ENCODE data around the gene ZFYVE1. TPM values are rescaled to one million over a fixed set of nuclear protein-coding genes. Genes with fewer than 3 reads are reported as not detected.
A peak's percentile ranks its signal among the peaks of the same experiment; 100 is the strongest.

The ZFYVE1 gene
- polyA plus RNA-seq, 2 of the 4 experiments (the other 2 are of a cell fraction), result 7.4 to 9.4 TPM

GRCh38 chr14:72990171-72990570 lies 36.7 kb downstream of the ZFYVE1 start:
- Histone ChIP-seq H3K9me3 (no peaks in the 10 kb centered on the region), H3K27ac (no peak overlapping the region), H3K4me3 (no peak overlapping the region), H3K4me1 (no peaks in the 10 kb centered on the region), H3K4me2 (no peak overlapping the region)
- CTCF ChIA-PET, result interaction anchor here (1.4 kb wide), 1 partner anchor 41 kb away, joined by 3 read pairs; no protein-coding TSS in a partner anchor
- ATAC-seq (no peak), FAIRE-seq (no peak), DNase-seq (ENCODE audit: low read depth in 1 of 2, low spot score in 1 of 2) (no peak)
- WGBS (ENCODE audit: missing lambda C conversion rate), result 93% methylated on average over 8 of the region's 8 CpGs
- POLR2A ChIA-PET, result no interaction called here
- TF ChIP-seq BHLHE40 (IDR thresholded peaks at IDR 0.05; ENCODE audit: low read depth, low read length), result no peak
- no peak for TF ChIP-seq EHF (CRISPR knock-in tag; IDR thresholded peaks at IDR 0.05)
- no peak for TF ChIP-seq EHMT2 (IDR thresholded peaks at IDR 0.05; ENCODE audit: low read depth)
- TF ChIP-seq, protein P1, sequence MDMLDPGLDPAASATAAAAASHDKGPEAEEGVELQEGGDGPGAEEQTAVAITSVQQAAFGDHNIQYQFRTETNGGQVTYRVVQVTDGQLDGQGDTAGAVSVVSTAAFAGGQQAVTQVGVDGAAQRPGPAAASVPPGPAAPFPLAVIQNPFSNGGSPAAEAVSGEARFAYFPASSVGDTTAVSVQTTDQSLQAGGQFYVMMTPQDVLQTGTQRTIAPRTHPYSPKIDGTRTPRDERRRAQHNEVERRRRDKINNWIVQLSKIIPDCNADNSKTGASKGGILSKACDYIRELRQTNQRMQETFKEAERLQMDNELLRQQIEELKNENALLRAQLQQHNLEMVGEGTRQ (IDR thresholded peaks at IDR 0.05), result no peak
- TF ChIP-seq FOSB (CRISPR knock-in tag; IDR thresholded peaks at IDR 0.05), result no peak
- TF ChIP-seq HEYL (CRISPR knock-in tag; IDR thresholded peaks at IDR 0.05), result no peak
- no peak for TF ChIP-seq CEBPB (IDR thresholded peaks at IDR 0.05)
- TF ChIP-seq ZSCAN20 (CRISPR knock-in tag; IDR thresholded peaks at IDR 0.05), result no peak
- no peak for TF ChIP-seq ESRRA (IDR thresholded peaks at IDR 0.05; ENCODE audit: borderline replicate concordance, low read length)
- TF ChIP-seq, protein P2, sequence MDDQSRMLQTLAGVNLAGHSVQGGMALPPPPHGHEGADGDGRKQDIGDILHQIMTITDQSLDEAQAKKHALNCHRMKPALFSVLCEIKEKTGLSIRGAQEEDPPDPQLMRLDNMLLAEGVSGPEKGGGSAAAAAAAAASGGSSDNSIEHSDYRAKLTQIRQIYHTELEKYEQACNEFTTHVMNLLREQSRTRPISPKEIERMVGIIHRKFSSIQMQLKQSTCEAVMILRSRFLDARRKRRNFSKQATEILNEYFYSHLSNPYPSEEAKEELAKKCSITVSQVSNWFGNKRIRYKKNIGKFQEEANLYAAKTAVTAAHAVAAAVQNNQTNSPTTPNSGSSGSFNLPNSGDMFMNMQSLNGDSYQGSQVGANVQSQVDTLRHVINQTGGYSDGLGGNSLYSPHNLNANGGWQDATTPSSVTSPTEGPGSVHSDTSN (IDR thresholded peaks at IDR 0.05), result no peak
- TF ChIP-seq, protein P3, sequence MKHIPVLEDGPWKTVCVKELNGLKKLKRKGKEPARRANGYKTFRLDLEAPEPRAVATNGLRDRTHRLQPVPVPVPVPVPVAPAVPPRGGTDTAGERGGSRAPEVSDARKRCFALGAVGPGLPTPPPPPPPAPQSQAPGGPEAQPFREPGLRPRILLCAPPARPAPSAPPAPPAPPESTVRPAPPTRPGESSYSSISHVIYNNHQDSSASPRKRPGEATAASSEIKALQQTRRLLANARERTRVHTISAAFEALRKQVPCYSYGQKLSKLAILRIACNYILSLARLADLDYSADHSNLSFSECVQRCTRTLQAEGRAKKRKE (CRISPR knock-in tag; IDR thresholded peaks at IDR 0.05; ENCODE audit: low read depth), result no peak
- TF ChIP-seq NPAS2 (CRISPR knock-in tag; IDR thresholded peaks at IDR 0.05; ENCODE audit: borderline replicate concordance), result no peak
- no peak for TF ChIP-seq MAFK (IDR thresholded peaks at IDR 0.05; ENCODE audit: partially characterized antibody)
- no peak for TF ChIP-seq JUNB (IDR thresholded peaks at IDR 0.05)

- Histone ChIP-seq H3K4me1 (no peaks in the 10 kb centered on the region), H3K4me2 (no peak overlapping the region), H3K4me3 (no peak overlapping the region), H3K27ac (no peak overlapping the region), H3K9me3 (no peaks in the 10 kb centered on the region)
- no peak for ATAC-seq
- TF ChIP-seq BCL3 (IDR thresholded peaks at IDR 0.05) (no peak), MAZ (IDR thresholded peaks at IDR 0.05; ENCODE audit: borderline replicate concordance, low read depth, low read length) (no peak), CBX8 (IDR thresholded peaks at IDR 0.05) (no peak), MAX (IDR thresholded peaks at IDR 0.05) (no peak), EP300 (IDR thresholded peaks at IDR 0.05) (no peak), JUNB (IDR thresholded peaks at IDR 0.05) (no peak), SREBF2 (IDR thresholded peaks at IDR 0.05) (no peak), HOXB13 (CRISPR knock-in tag; IDR thresholded peaks at IDR 0.05; ENCODE audit: low read depth) (no peak)
- WGBS (ENCODE audit: missing lambda C conversion rate), result 87% methylated on average over 2 of the region's 2 CpGs
- POLR2A ChIA-PET, result no interaction called here
- no peak for FAIRE-seq
- no peak for DNase-seq (ENCODE audit: low read depth in 1 of 2, low spot score in 1 of 2)
- CTCF ChIA-PET, result no interaction called here
Observed at GRCh38 chr14:72986857-72987256, 40.0 kb downstream of the ZFYVE1 start.

- FAIRE-seq, result no peak
- 53% methylated on average over 3 of the region's 3 CpGs for WGBS (ENCODE audit: missing lambda C conversion rate)
- no peak for ATAC-seq
- ChIA-PET POLR2A (no interaction called here), CTCF (interaction anchor here (0.7 kb wide), 1 partner anchor 11 kb away, joined by 4 read pairs; no protein-coding TSS in a partner anchor)
- no peak for DNase-seq (ENCODE audit: low read depth in 1 of 2, low spot score in 1 of 2)
- TF ChIP-seq EHMT2 (IDR thresholded peaks at IDR 0.05; ENCODE audit: low read depth), result no peak
- TF ChIP-seq MAFK (IDR thresholded peaks at IDR 0.05; ENCODE audit: partially characterized antibody), result peak; percentile 69
- Histone ChIP-seq H3K9me3 (no peaks in the 10 kb centered on the region), H3K4me3 (no peak overlapping the region), H3K4me2 (no peak overlapping the region), H3K4me1 (no peaks in the 10 kb centered on the region), H3K27ac (no peak overlapping the region)
Observed at GRCh38 chr14:72986214-72986613, 40.7 kb downstream of the ZFYVE1 start.

Data from A549 (cell line).